Motor neuron (in vitro differentiated cells): ENCODE results near the gene NIM1K. TPM values are rescaled to one million over a fixed set of nuclear protein-coding genes. Genes with fewer than 3 reads are reported as not detected.
"Not testable (repeated sequence)": the region's sequence is repeated elsewhere in the genome, so short reads cannot be mapped to it uniquely, and the experiment has no call there.

Source experiments
- ATAC-seq, 8 experiments: fragments of 200-7000 bp; cut with Tn5 transposase; replicated peaks in 6 of 8; 2 replicates each; pipeline ENCODE4 v1.8.0; 2021; ENCODE audit warnings: mild to moderate bottlenecking in 8 of 8, moderate library complexity in 8 of 8
- H3K27ac ChIP-seq, 2 donors: fragments of 250-450 bp; sonication (Bioruptor Pico); 2 replicates each; pipeline ENCODE4 v1.9.0; 2021; ENCODE audit warnings: antibody characterized with exemption in 2 of 2, mild to moderate bottlenecking in 2 of 2, moderate library complexity in 1 of 2
- H3K4me1 ChIP-seq, 2 donors: fragments of 250-450 bp; sonication (Bioruptor Pico); replicated peaks in 1 of 2; 2 replicates each; pipeline ENCODE4 v1.6.1; 2021; ENCODE audit warnings: antibody characterized with exemption in 2 of 2, mild to moderate bottlenecking in 2 of 2, moderate library complexity in 1 of 2
- H3K4me3 ChIP-seq, 5 donors: fragments of 250-450 bp; sonication (Bioruptor Pico); 2 replicates each; pipeline ENCODE4 v1.9.0; 2021; ENCODE audit warnings: antibody characterized with exemption in 5 of 5, mild to moderate bottlenecking in 5 of 5, moderate library complexity in 4 of 5
- WGBS, 10 experiments: fragments of 450-650 bp; shearing (Covaris generic); methylation state at CpG; one replicate each; pipeline ENCODE4 v1.0.0; 2022; 5-methylcytosine and 5-hydroxymethylcytosine counted together
- in situ Hi-C, 9 experiments: fragments of 400-800 bp; cut with MboI; loops; one replicate each; pipeline ENCODE4 v1.15.0; 2021; ENCODE audit warnings: low sequenced_read_pairs in 9 of 9, low pct_unique_long_range_greater_than_20kb in 2 of 9; ENCODE audit not compliant: unreplicated experiment in 9 of 9
- total RNA-seq, 8 experiments: library from RNA; unstranded; fragments of 300-600 nt; gene quantifications; 2 replicates each; pipeline versions ENCODE4 v1.2.3 to v1.2.4, GENCODE V29; 2022

NIM1K gene
- total RNA-seq, 8 experiments from 2014 or later, result 1.5 to 14.7 (median 5.0) TPM

DNA sequence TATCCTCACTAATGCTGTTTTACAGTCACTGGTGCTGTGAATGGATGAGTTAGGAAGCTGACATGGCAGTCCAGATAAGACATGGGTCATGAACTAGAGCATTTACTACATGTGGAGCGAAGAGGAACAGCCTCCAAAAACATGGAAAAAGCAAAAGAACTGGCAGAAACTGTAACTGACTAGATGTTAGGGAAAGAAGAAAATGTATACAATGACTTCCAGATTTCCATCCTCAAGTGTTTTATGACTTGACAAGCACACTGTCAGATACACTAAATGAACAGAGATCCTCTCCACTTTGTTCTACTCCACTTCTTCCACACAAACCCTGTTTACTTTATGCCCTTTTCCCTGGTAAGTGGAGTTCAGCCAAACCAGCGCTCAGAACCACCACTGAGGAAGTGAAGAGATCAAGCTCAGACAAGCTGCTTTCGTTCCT is 109.6 kb downstream of the NIM1K start:
- in situ Hi-C loops, result no loop called here
- no peak overlapping the region for H3K27ac ChIP-seq

DNA sequence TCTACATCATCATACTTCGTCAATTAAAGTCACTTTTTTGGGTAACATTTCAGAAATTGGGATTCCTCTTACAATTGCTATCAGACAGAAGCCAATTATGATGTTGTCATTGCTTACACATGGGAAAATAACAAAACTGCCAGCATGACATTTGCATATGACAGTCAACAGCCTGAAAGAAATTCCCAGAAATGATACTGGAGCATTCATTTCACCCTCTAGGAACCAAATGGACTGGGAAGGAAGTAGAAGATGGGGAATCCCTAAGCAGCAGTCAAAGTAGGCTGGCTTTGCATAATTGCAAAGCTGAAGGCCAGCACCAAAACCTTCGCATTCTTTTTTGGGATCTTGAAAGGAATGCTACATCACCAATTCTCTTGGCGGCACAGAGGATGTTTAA is 110.5 kb downstream of the NIM1K start:
- WGBS, 10 experiments, result 40 to 100% (median 94%) methylated on average over 1 to 3 of the region's 3 CpGs
- Histone ChIP-seq H3K4me3 (no peak overlapping the region), H3K27ac (no peak overlapping the region), H3K4me1 (peaks cover 0 to 50% of the 10 kb centered on the region in 2 donors)
- in situ Hi-C loops, result no loop called here
- peak in 3 of 8 experiments; percentile 45 to 83 (median 61) for ATAC-seq

More for the DNA sequence above, 109.6 kb downstream of the NIM1K start:
- Histone ChIP-seq H3K4me3 (no peak overlapping the region), H3K4me1 (peaks cover 0 to 46% of the 10 kb centered on the region in 2 donors)
- no peak for ATAC-seq
- 23 to 100% (median 80%) methylated on average over 1 to 3 of the region's 3 CpGs; no CpG with 5 or more reads in 2 of the 10 experiments for WGBS, 10 experiments

DNA sequence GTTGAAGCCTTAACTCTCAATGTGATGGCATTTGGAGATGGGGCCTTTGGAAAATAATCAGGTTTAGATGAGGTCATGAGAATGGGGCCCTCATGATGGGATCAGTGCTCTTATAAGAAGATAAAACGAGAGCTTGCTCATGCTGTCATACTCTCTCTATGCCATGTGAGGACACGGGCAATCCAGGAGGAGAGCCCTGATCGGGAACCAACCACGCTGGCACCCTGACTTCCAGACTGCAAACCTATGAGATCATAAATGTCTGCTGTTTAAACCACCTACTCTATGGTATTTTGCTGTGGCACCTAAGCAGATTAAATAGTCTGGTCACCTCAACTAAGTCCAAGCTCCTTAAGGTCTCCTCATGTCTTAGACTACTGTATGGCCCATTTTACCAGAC is 111.2 kb downstream of the NIM1K start:
- Histone ChIP-seq H3K27ac (no peak overlapping the region), H3K4me3 (no peak overlapping the region)
- 63 to 94% (median 86%) methylated on average over 1 to 4 of the region's 4 CpGs; no CpG with 5 or more reads in 6 of the 10 experiments for WGBS, 10 experiments

DNA sequence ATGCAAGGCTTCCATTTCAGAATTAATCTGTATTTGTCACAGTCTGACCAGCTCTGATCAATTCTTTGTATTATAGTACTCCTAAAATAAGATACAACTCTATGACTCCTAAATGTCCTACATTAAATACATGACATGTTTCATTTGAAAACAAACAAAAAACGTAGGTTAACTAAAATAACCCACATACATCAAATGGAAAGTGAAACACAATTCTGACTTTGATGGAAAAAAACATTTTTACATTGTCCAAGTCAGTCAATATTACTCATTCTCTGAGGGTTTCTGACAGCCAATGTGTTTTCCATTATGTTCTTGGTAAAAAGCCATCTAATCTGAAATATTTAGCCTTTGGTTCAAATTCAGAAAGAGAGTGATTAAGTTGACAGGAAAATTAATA is 112.5 kb downstream of the NIM1K start:
- in situ Hi-C loops, result no loop called here
- Histone ChIP-seq H3K27ac (no peak overlapping the region), H3K4me1 (peaks cover 4 to 67% of the 10 kb centered on the region in 2 donors), H3K4me3 (no peak overlapping the region)
- 0 to 100% (median 44%) methylated on average over 1 of the region's 1 CpG for WGBS, 10 experiments
- ATAC-seq, result peak in 1 of 8 experiments; percentile 9

More for the DNA sequence above, 111.2 kb downstream of the NIM1K start:
- H3K4me1 ChIP-seq, result peaks cover 4 to 54% of the 10 kb centered on the region in 2 donors
- in situ Hi-C loops, result no loop called here
- ATAC-seq, result peak in 3 of 8 experiments; percentile 19 to 47 (median 26)

DNA sequence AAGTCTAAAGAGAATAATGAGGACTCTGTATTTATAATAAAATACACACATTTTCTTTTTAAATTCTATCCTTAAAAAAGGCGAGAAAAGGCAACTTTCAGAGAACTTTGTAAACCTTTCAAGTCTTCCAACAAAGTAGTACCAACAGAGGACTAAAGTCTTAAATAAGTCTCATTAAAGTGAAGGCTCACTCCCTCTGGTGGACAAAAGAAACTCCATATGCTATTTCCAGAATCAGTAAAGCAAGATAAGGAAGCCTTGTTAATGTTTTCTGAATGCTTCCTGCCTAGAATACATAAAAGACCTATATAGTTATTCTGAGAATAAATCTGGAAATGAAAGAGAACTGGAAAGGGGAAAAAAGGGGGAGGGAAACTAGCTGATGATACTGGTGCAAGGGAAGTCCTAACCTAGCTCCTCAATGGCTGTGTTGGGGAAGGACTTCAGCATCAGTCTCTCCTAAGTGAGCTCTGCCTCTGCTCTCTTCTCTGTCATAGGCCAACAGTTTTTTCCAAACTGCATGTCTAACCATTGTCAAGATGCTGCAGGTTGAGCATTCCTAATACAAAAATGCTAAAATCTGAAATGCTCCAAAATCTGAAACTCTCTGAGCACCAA is 114.0 kb downstream of the NIM1K start:
- WGBS, 10 experiments, result 0 to 100% (median 89%) methylated on average over 1 of the region's 1 CpG; no CpG with 5 or more reads in 1 of the 10 experiments
- peak overlapping the region in 1 of 5 donors; percentile 1 for H3K4me3 ChIP-seq
- H3K27ac ChIP-seq, result no peak overlapping the region
- H3K4me1 ChIP-seq, result peaks cover 4 to 79% of the 10 kb centered on the region in 2 donors
- in situ Hi-C loops, result no loop called here
- ATAC-seq, result peak in 6 of 8 experiments; percentile 44 to 62 (median 50)

DNA sequence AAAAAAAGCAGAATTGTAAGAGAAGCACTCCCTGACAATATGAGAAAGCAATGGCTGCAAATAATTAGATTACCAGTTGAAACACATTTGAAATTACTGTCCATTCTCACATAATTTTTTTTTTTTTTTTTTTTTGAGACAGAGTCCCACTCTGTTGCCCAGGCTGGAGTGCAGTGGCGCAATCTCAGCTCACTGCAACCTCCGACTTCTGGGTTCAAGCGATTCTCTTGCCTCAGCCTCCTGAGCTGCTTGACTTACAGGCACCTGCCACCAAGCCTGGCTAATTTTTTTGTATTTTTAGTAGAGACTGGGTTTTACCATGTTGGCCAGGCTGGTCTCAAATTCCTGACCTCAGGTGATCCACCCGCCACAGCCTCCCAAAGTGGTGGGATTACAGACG is 114.9 kb downstream of the NIM1K start:
- ATAC-seq, in situ Hi-C loops, H3K27ac ChIP-seq: not testable (repeated sequence)
- peaks cover 4 to 83% of the 10 kb centered on the region in 2 donors for H3K4me1 ChIP-seq
- WGBS, 10 experiments, result 40 to 100% (median 83%) methylated on average over 1 to 5 of the region's 5 CpGs
- H3K4me3 ChIP-seq, result peak overlapping the region in 1 of 5 donors; percentile 15

DNA sequence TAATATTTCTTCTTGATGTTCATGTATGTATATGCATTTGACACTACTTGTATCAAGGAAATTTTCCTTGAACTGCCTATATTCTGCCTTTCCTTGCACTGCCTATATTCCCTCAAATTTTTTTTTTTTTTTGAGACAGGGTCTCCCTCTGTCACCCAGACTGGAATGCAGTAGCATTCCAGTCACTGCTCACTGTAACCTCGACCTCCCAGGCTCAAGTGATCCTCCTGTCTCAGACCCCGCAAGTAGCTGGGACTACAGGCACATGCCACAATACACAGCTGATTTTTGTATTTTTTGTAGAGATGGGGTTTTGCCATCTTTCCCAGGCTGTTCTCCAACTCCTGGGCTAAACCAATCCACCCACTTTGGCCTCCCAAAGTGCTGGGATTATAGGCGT is 117.1 kb downstream of the NIM1K start:
- H3K4me3 ChIP-seq, result peak overlapping the region in 4 of 5 donors; percentile 3 to 87 (median 69)
- no peak overlapping the region for H3K27ac ChIP-seq
- ATAC-seq, result no peak
- peaks cover 7 to 66% of the 10 kb centered on the region in 2 donors for H3K4me1 ChIP-seq
- WGBS, 10 experiments, result 46 to 100% (median 71%) methylated on average over 1 to 3 of the region's 3 CpGs; no CpG with 5 or more reads in 3 of the 10 experiments
- in situ Hi-C loops, result no loop called here

DNA sequence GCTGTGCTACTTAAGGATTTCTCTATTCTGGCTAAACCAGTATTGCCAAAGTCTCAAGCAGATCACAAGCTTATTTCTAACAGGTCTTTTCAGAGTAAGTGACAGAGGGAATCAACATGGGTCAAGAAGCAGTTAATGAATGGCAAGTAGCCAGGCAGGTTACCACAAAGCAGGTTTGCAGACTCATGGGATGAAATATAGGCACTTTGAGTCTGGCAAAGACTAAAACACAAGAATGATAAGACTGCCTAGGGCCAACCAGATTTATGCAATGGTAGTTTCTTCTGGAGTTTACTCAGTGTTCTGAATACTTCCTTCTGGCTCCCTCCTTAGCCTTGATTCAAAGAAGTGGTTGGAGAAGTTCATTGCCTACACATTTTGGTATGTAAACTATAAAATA is 117.6 kb downstream of the NIM1K start:
- ATAC-seq, result no peak
- H3K27ac ChIP-seq, result no peak overlapping the region
- in situ Hi-C loops, result no loop called here
- peaks cover 12 to 66% of the 10 kb centered on the region in 2 donors for H3K4me1 ChIP-seq
- H3K4me3 ChIP-seq, result peak overlapping the region in 4 of 5 donors; percentile 3 to 87 (median 69)

DNA sequence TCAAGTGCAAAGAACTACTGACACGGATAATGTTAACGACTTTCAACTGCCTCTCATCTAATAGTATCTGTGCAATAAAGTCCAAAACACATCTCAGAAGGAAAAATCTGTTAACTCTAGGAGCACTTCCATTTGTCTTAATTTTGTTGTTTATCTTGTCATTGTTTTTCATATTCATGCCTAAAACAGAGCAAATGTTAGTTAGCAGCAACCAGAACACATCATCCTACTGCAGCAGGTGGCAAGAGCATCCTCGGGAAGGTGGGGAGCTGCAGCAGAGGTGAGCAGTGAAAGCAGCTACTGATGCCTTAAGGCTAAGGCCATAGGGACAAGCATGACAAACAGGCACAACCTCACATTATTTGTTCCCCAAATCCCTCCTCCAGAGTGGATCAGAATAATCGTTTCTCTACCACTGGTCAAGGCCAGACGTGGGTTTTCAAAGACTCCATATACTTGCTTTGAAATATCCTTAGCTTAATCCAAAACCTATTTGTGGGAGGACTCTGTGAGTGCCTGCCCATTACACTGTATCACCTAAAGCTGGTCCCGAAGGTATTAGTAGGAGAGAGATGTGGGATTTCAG is 120.1 kb downstream of the NIM1K start:
- Histone ChIP-seq H3K4me1 (peaks cover 14 to 64% of the 10 kb centered on the region in 2 donors), H3K27ac (peak overlapping the region; percentile 86 to 87), H3K4me3 (peak overlapping the region; percentile 67 to 87 (median 75))
- in situ Hi-C loops, result no loop called here
- ATAC-seq, result no peak
- WGBS, 10 experiments, result 0 to 36% (median 0%) methylated on average over 1 to 5 of the region's 6 CpGs; no CpG with 5 or more reads in 1 of the 10 experiments

DNA sequence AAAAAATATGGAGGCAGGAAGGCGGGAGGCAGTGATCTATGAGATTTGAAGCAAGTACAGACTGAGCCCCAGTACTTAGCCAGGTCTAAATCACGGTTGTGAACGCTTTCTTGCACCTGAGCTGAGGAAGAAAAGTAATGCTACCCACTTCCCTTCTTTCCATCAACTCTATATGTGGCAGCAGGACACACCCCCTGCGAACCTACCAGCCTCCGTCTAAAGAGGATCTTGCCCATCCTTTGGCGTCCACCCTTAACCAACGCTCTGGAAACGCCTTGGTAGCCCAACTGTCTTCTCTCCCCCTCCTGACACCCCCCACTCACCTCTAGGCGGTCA is 120.6 kb downstream of the NIM1K start:
- H3K27ac ChIP-seq, result peak overlapping the region; percentile 86 to 87
- in situ Hi-C loops, result no loop called here
- ATAC-seq, result no peak

DNA sequence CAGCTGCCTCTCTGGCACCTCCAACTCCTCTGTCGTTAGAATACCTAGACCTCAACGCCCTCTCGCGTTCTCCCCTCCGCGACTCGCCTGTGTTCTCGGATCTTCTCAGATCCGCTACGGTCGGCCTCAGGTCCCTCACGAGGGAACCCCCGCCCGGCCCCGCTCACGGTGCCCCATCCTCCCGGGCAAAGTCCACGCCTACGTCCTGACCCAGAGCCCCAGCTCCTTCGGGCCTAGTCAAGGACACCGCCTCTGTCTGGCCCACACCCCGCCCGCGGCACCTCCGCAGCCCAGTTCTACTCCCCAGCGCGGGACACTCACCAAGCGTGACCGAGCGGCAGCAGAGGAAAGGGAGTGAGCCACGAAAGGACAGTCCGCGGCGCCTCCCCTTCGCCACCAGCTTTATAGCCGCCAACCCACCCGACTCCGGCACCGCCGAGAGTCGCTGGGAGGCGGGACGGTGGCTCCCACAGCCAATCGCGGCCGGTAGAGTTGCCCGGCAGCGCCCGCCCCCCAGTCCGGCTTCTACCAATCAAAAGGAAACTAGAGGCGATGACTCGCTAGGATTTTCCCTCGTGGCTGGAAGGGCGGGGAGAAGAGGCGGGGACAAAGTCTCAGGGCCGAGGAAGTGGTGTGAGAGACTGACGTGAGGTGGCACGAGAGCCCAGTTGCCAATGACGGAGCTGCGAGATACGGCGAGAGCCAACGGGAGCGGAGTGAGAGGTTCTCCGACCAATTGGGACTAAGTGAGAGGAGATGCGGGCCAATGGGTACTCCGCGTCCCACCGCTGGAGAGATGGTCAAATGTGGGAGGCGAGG is 121.2 kb downstream of the NIM1K start, which contains the start of gene HMGCS1:
HMGCS1 (minus strand) TSS at position 378 of the 819 bp plus-strand sequence. CDS start 14,447 bp downstream, outside the sequence.
- peak within 1 kb of the TSS; percentile 86 to 87 for H3K27ac ChIP-seq
- H3K4me1 ChIP-seq, result peaks cover 11 to 54% of the 10 kb centered on the region in 2 donors
- peak within 1 kb of the TSS; percentile 67 to 87 (median 75) for H3K4me3 ChIP-seq
- peak; percentile 88 to 94 (median 92) for ATAC-seq
- WGBS, 10 experiments, result 0 to 2% (median 0%) methylated on average over 1 to 20 of the region's 70 CpGs; no CpG with 5 or more reads in 4 of the 10 experiments
- in situ Hi-C loops, result no loop called here

More for the DNA sequence above, 120.6 kb downstream of the NIM1K start:
- peaks cover 14 to 60% of the 10 kb centered on the region in 2 donors for H3K4me1 ChIP-seq
- H3K4me3 ChIP-seq, result peak overlapping the region; percentile 67 to 87 (median 75)
- 0 to 8% (median 6%) methylated on average over 2 to 6 of the region's 9 CpGs; no CpG with 5 or more reads in 3 of the 10 experiments for WGBS, 10 experiments

DNA sequence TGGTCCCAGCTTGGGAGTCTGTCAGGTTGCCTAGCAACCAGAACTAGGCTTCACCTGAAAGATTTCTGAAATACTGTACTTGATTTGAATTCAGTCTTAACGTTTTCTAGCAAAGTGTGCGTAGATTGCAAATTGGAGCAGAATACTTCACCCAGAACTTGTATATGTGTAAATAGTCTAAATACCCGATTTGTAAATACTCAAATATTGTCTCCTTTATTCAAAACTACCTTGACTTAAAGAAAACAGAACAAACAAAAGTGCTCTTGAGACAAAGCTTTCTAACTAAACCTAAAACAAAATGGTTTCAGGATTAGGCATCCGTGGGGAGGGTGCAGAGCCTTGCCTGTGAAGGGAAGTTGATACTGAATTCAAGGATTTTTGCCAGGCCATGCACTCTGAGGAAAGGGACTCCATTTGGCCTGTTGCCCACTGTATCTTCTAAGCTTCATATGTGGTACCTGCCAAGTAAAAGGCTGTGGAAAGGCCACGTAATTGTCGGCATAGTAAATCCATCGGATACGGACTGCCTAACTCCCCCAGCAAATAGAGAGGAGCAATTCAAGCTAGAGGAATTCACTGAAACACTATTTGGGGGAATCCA is 121.9 kb downstream of the NIM1K start:
- in situ Hi-C loops, result no loop called here
- ATAC-seq, result no peak
- H3K4me1 ChIP-seq, result peaks cover 11 to 47% of the 10 kb centered on the region in 2 donors

More for the DNA sequence above, 121.9 kb downstream of the NIM1K start:
- WGBS, 10 experiments, result 0 to 47% (median 22%) methylated on average over 3 to 8 of the region's 8 CpGs; no CpG with 5 or more reads in 2 of the 10 experiments
- Histone ChIP-seq H3K27ac (peak overlapping the region; percentile 51 to 83), H3K4me3 (peak overlapping the region; percentile 16 to 32 (median 21))
